K562 (cell line): ENCODE measurements around the gene MICALL2. TPM values are rescaled to one million over a fixed set of nuclear protein-coding genes. Genes with fewer than 3 reads are reported as not detected.

Source experiments
- ATAC-seq: fragments of 200-7000 bp; cut with Tn5 transposase; 3 replicates; pipeline ENCODE4 v1.9.1; 2020; ENCODE audit warnings: moderate library complexity
- BruUV-seq: library from RNA; stranded (reverse); fragments of 400-500 nt; replicated peaks from 2 replicates; lab custom pipeline; 2021; lab: Mats Ljungman, UMichigan
- CTCF ChIA-PET: fragments of 300-600 bp; formaldehyde crosslinking; extraction: SDS; loops from one replicate; lab custom pipeline; 2021; ENCODE audit warnings: low intra/inter-chr PET ratio; lab: Yijun Ruan, JAX
- POLR2A ChIA-PET: fragments of 300-600, 350-650 bp; sonication (Branson Sonifier 250); formaldehyde crosslinking; extraction: SDS; loops from one replicate; lab custom pipeline; 2021; ENCODE audit warnings: antibody characterized with exemption, inconsistent platforms; lab: Yijun Ruan, JAX
- DNase-seq, 4 experiments: peaks; one replicate each; pipeline versions ENCODE4 v3.0.0 to v3.0.0-alpha.2; 2011 to 2018; ENCODE audit warnings: low spot score in 3 of 4, mixed read lengths in 3 of 4; ENCODE audit errors: extremely low read depth in 1 of 4
- FAIRE-seq: peaks from 2 replicates; lab custom pipeline; 2011; peaks lifted over from hg19 to GRCh38; lab: Jason Lieb, UNC
- H2AFZ ChIP-seq: 2 replicates; pipeline ENCODE4 v1.6.0; 2011; ENCODE audit warnings: low read depth, low read length, control low read depth, inconsistent platforms
- H3K27ac ChIP-seq: fragments of 200-600 bp; 3 replicates; pipeline ENCODE4 v1.8.0; 2011; ENCODE audit warnings: low read depth, mild to moderate bottlenecking, control low read depth, inconsistent platforms, low read length, moderate library complexity, mixed read lengths; ENCODE audit errors: extremely low read depth
- H3K27me3 ChIP-seq, 2 experiments: fragments of 300-600 bp in 1 of 2; 2 replicates in 1 of 2; 3 replicates in 1 of 2; pipeline versions ENCODE4 v1.6.0 to v1.8.0; 2011; ENCODE audit warnings: inconsistent platforms in 2 of 2, low read length in 2 of 2, mild to moderate bottlenecking in 1 of 2, mixed read lengths in 1 of 2, moderate library complexity in 1 of 2; ENCODE audit not compliant: control insufficient read depth in 2 of 2, insufficient read depth in 2 of 2
- H3K36me3 ChIP-seq: fragments of 300-600 bp; 3 replicates; pipeline ENCODE4 v1.8.0; 2011; ENCODE audit warnings: mild to moderate bottlenecking, low read length, inconsistent platforms; ENCODE audit not compliant: control insufficient read depth, insufficient read depth
- H3K4me1 ChIP-seq, 2 experiments: fragments of 200-600 bp in 1 of 2; replicated peaks in 1 of 2; 2 replicates in 1 of 2; 3 replicates in 1 of 2; pipeline versions ENCODE4 v1.5.1 to v1.8.0; 2011; ENCODE audit warnings: inconsistent platforms in 2 of 2, low read length in 2 of 2, mild to moderate bottlenecking in 1 of 2, mixed read lengths in 1 of 2, moderate library complexity in 1 of 2; ENCODE audit not compliant: control insufficient read depth in 2 of 2, insufficient read depth in 2 of 2
- H3K4me2 ChIP-seq: 2 replicates; pipeline ENCODE4 v1.6.1; 2011; ENCODE audit warnings: low read length, control low read depth, inconsistent platforms, mixed read lengths; ENCODE audit not compliant: insufficient read depth
- H3K4me3 ChIP-seq: fragments of 200-600 bp; sonication (generic), shearing (Covaris generic); 2 replicates; pipeline ENCODE4 v1.5.1; 2016; ENCODE audit warnings: control low read depth, inconsistent platforms
- H3K79me2 ChIP-seq: fragments of 200-600 bp; 3 replicates; pipeline ENCODE4 v1.8.0; 2011; ENCODE audit warnings: low read length, inconsistent platforms; ENCODE audit not compliant: control insufficient read depth, insufficient read depth
- H3K9ac ChIP-seq, 2 experiments: 2 replicates each; pipeline versions ENCODE4 v1.6.0 to v1.6.1; 2011; ENCODE audit warnings: low read depth in 2 of 2, low read length in 2 of 2, control low read depth in 1 of 2, inconsistent platforms in 1 of 2, mild to moderate bottlenecking in 1 of 2, mixed read lengths in 1 of 2; ENCODE audit not compliant: insufficient read depth in 1 of 2
- H3K9me1 ChIP-seq: one replicate; pipeline ENCODE4 v1.6.0; 2011; ENCODE audit warnings: inconsistent platforms, mild to moderate bottlenecking, low read length, moderate library complexity; ENCODE audit not compliant: control insufficient read depth, insufficient read depth
- H3K9me3 ChIP-seq: replicated peaks from 2 replicates; pipeline ENCODE4 v1.5.1; 2011; ENCODE audit warnings: low read depth, low read length, inconsistent platforms; ENCODE audit not compliant: control insufficient read depth, insufficient read depth
- H4K20me1 ChIP-seq: replicated peaks from 2 replicates; pipeline ENCODE4 v1.6.1; 2011; ENCODE audit warnings: low read length, inconsistent platforms, mixed read lengths; ENCODE audit not compliant: control insufficient read depth, insufficient read depth
- DNMT1 ChIP-seq: fragments of 450-650 bp; IDR thresholded peaks from 2 replicates; pipeline ENCODE4 v1.6.1; 2016; ENCODE audit warnings: antibody characterized with exemption, mild to moderate bottlenecking
- MBD1 ChIP-seq: fragments of 250-450 bp; sonication (Bioruptor Pico); IDR thresholded peaks from 2 replicates; pipeline ENCODE4 v1.8.0; 2022; ENCODE audit warnings: inconsistent platforms
- PPARD ChIP-seq: fragments of 250-450 bp; sonication (Bioruptor Pico); IDR thresholded peaks from 2 replicates; pipeline ENCODE4 v1.8.0; 2022; ENCODE audit warnings: inconsistent platforms, mild to moderate bottlenecking, moderate library complexity
- PRDM10 ChIP-seq: fragments of 450-650 bp; IDR thresholded peaks from 2 replicates; pipeline ENCODE4 v1.6.1; 2018; ENCODE audit not compliant: partially characterized antibody
- TCFL5 ChIP-seq: fragments of 250-450 bp; sonication (Bioruptor Pico); conservative IDR thresholded peaks from 2 replicates; pipeline ENCODE4 v1.6.1; 2021; ENCODE audit warnings: mild to moderate bottlenecking, moderate library complexity, matching md5 sums
- TSHZ1 ChIP-seq: fragments of 250-450 bp; sonication (Bioruptor Pico); IDR thresholded peaks from 2 replicates; pipeline ENCODE4 v1.4.0; 2020; ENCODE audit warnings: mild to moderate bottlenecking, moderate library complexity
- UBTF ChIP-seq, 2 experiments: IDR thresholded peaks; 2 replicates each; pipeline ENCODE4 v1.6.1; 2012; ENCODE audit warnings: improper control_type of control experiment in 2 of 2, low read depth in 2 of 2, low read length in 2 of 2, borderline replicate concordance in 1 of 2
- YBX1 ChIP-seq: fragments of 450-650 bp; IDR thresholded peaks from 2 replicates; pipeline ENCODE4 v1.7.1; 2016; ENCODE audit warnings: mild to moderate bottlenecking
- ZBTB26 ChIP-seq: fragments of 450-650 bp; formaldehyde crosslinking; IDR thresholded peaks from 2 replicates; pipeline ENCODE4 v1.4.0; 2022; ENCODE audit warnings: missing genetic modification characterization
- WGBS: fragments of 100-300 bp; shearing (Covaris generic); methylation state at CpG from one replicate; pipeline ENCODE4 v1.1.6; 2016; ENCODE audit warnings: low coverage, mixed read lengths; ENCODE audit not compliant: insufficient coverage; ENCODE audit errors: missing lambda C conversion rate; 5-methylcytosine and 5-hydroxymethylcytosine counted together
- in situ Hi-C: fragments of 300-500 bp; cut with MboI; formaldehyde crosslinking; loops from 4 replicates; pipeline ENCODE4 v1.15.0; 2018; ENCODE audit warnings: inconsistent platforms, mixed read lengths
- intact Hi-C: fragments of 100-400 bp; cut with micrococcal nuclease; formaldehyde crosslinking; loops from 2 replicates; pipeline ENCODE4 v1.14.2; 2022
- polyA plus RNA-seq, 8 experiments: library from polyadenylated mRNA; depleted of rRNA in 4 of 8; stranded (reverse) in 5 of 8; unstranded in 3 of 8; fragments of >200 nt; fragmentation: Nextera tagmentation in 2 of 8; fragmentation: Illumina TruSeq in 1 of 8; extraction: Ambion mirVana in 2 of 8; extraction: Trizol in 1 of 8; gene quantifications; 2 replicates each; pipeline versions ENCODE4 v1.2.1 to v1.2.3, GENCODE V29; 2011 to 2014; ENCODE audit warnings: inconsistent platforms in 1 of 8, missing spikeins in 1 of 8
- total RNA-seq, 7 experiments: library from RNA; depleted of rRNA in 6 of 7; stranded (reverse); fragments of >200 nt in 6 of 7; fragmentation: Illumina TruSeq in 2 of 7; extraction: Trizol in 2 of 7; gene quantifications; 2 replicates each; pipeline versions ENCODE4 v1.2.1 to v1.2.3, GENCODE V29; 2011 to 2021; ENCODE audit warnings: low replicate concordance in 1 of 7

MICALL2 gene
- total and polyA plus RNA-seq, 9 of the 15 experiments (the other 6 are each of a cell fraction or from before 2014, with no cell fraction given): 1.8 to 103 (median 17.0) TPM

GRCh38 chr7:1445341-1445740, 13.9 kb downstream of the MICALL2 start:
- Histone ChIP-seq H3K4me1 (peaks cover 0 to 75% of the 10 kb centered on the region in 2 experiments; a peak in 2 of 5 replicates), H3K9me3 (no peaks in the 10 kb centered on the region), H3K4me2 (no peak overlapping the region), H4K20me1 (no peaks in the 10 kb centered on the region; the same call in 1 of the 2 replicates), H3K27ac (no peak overlapping the region), H3K79me2 (peaks cover 2% of the 10 kb centered on the region; the same call in 2 of the 3 replicates), H3K9ac (peak overlapping the region in 1 of 2 experiments; percentile 28; a peak in 1 of 4 replicates), H3K4me3 (no peak overlapping the region), H3K9me1 (no peaks in the 10 kb centered on the region), H2AFZ (no peak overlapping the region), H3K27me3 (no peaks in the 10 kb centered on the region), H3K36me3 (peaks cover 75% of the 10 kb centered on the region; the same call in 1 of the 3 replicates)
- no TSS peak for BruUV-seq
- WGBS: 86% methylated on average over 10 of the region's 21 CpGs
- ATAC-seq (no peak), DNase-seq (no peak), FAIRE-seq (no peak)
- ChIA-PET CTCF (no interaction called here), POLR2A (no interaction called here)
- in situ Hi-C loops (no loop called here), intact Hi-C loops (no loop called here)
- TF ChIP-seq PRDM10: no peak
- TF ChIP-seq TCFL5 (CRISPR knock-in tag): no peak
- TF ChIP-seq DNMT1: no peak
- TF ChIP-seq UBTF (IDR thresholded peaks at IDR 0.05; ENCODE audit: borderline replicate concordance in 1 of 2, low read depth in 2 of 2, low read length in 2 of 2): no peak
- TF ChIP-seq MBD1: no peak
- no peak for TF ChIP-seq ZBTB26 (CRISPR knock-in tag)
- TF ChIP-seq PPARD (CRISPR knock-in tag): no peak
- no peak for TF ChIP-seq YBX1
- no peak for TF ChIP-seq TSHZ1 (CRISPR knock-in tag)
